ENCODE measurements around the gene CCDC102A.
"Not testable (repeated sequence)": the region's sequence is repeated elsewhere in the genome, so short reads cannot be mapped to it uniquely, and the experiment has no call there.

The CCDC102A gene

DNA sequence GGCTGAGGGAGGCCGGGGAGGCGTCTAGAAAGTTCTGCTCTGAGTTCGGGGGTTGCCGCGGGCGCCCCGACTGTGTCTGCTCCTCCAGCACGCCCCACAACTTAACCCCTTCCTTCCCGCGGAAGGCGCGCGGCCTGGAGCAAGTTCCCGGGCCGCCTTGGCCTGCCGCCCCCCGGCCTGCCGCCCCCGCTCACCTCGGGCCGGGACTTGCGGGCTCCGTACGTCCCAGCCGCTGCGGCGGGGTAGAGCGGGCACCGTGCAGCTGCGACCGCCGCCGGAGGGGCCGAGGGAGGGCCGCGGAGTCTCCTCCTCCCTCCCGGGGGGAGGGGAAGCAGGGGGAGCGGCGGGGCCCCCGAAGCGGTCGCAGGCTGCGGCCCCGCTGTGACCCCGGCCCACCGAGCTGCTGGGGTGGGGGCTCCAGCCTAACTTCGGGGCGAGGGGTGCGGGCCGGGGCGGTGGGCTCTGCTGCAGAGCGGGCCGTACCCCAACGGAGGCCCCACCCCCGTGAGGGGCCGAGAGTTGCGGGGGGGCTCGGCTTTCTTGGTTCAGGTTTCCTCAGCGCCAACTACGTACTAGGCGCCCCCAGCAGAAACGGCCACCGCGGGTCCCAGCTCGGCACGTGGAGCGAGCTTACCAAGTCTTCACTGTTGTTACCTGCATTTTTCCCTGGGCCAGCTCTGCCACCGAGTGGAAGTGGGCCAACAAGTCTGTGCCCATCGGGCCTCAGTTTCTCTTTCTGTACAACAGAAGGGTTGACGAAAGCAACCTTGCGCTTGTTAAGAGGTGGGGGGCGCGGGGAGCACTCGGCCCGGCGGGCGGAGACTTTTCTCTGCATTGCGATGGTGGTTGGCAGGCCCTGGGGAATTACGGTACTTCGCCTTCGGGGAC lies at the start of gene CCDC102A:
Gene CCDC102A (minus strand): TSS at position 266 of the 888 bp plus-strand sequence. CDS start 7,394 bp downstream, outside the sequence.
- DNase-seq, result peak in 1 of 2 experiments; percentile 26

DNA sequence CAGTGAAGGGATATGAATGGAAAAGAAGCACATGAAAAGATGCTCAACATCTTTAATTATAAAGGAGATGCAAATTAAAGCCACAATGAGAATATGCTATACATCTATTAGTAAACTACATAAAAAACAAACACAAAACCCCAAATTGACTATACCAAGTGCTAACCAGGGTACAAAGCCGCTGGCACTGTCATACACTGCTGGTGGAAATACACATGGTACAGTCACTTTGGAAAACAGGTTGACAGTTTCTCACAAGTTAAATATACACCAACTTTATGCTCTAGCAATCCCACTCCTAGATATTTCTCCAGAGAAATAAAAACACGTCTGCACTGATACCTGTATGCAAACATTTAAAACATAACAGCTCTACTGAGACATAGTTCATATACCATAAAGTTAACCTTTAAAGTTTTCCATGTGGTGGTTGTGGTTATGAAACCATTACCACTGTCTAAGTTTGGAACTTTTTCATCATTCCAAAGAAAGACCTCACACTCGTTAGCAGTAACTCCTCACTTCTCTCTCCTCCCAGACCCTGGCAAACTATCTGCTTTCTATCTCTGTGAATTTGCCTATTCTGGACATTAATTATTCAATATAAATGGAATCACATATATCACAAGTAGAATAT lies 48.8 kb upstream of the CCDC102A start:
- no peak for DNase-seq

DNA sequence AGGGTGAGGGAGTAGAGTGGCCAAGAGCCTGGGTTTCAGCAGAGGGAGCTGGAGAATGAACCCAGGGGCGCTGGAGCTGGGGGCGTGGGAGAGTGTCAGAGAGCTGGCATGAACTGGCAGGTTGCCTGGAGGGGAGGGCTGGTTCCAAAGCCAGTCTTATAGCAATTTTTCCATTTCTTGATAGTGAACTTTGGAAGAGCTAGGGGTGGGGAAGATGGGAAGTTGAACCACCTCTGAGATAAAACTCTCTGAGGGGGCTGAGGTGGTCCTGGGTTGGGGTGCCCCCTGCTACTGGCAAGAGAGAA lies 42.9 kb upstream of the CCDC102A start:
- DNase-seq, result no peak

DNA sequence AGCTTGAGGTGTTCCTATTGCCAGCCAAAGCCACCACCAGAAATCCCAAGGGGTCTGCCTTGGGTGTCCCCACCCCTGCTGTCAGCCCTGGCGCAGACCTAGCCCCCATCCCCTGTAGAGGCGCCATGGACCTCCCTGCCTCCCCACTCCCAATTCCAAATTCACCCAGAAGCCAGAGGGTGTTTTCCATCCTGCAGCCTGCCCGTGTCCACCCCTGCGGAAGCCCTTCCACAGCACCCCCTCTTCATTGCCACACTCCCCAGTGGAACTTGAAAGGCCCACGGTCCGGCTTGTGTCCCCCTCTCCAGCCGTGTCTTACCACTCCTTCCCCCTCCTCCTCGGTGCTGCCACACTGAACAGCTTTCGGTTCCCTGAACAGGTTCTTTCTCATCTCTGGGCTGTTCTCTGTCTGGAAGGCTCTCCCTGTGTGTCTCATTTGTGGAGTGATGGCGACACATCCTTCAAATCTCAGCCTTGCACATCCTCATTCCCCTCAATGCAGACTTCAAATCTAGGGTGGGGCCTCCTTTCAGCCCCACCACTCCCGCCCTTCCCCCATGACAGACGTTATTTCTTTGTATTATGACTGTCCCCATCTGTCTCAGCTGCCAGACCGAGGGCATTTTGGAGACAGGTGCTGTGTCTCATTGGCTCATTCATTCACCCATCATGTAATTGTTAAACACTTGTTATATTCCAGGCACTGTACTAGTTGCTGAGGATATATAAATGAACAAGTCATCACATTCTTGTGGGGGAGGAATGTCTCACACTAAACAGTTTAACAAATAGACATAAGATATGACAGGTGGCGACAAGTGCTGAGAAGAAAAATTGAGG lies 42.4 kb upstream of the CCDC102A start:
- no peak for DNase-seq

DNA sequence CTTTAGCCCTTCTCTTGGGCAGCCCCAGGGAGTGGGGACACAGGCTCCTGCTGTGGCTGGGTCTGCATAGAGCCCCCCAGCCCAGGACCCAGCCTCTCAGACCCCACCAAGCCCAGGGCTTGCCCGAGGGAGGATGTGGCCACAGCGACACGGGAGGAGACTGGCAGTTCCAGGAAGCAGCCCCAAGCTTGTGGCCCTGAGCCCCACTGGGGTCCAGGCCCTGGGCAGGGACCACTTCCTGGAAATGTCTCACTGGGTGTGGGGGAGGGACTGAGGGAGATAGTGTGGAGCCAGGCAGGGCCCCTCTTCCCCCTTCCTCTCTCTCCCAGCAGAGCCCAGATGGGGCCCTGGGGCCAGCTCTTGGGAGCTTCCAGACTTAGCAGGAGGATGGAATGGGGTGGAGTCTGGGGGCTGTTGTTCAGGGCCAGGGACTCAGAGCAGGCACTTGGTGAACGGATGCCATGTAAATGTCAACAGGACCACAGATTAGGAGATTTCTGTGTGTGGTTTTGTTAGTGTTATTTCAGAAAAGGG lies 41.4 kb upstream of the CCDC102A start:
- no peak for DNase-seq

DNA sequence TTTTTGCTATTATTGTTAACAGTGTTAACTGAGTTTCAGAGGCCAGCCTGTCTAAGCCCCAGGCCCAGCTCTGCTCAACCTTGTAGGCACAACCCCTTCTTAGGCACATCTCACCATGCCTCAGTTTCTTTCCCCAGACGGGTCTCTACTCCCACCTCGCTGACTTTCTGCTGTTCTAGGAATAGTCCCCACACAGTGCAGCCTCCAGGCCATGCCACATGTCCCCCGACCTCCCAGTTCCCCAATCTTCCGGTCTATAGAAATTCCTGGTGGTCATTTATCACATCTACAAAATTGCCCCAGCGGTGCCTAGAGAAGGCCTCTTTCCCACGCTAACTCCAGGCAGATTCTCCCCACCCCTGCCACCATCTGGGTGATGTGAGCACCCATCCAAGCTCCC lies 40.8 kb upstream of the CCDC102A start:
- no peak for DNase-seq

DNA sequence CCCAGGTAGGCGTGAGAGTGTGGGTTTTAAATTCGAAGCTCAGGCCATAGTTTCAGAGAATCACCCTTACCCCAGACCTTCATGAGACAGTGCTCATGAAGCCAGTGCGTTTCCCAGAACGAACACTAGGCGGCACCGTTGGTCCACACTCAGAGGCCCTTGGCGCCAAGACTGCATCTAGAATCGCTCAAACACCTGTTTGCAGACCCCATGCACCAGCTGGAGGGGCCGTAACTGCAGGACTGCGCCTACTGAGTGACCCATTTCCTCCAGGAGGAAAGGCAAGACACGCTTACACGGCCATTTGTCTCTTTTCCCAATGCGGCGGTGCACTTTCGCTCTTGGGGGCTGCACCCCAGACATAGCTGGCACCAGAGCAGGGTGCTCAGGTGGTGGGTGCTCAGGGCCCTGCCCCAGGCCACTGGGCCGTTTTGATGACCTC lies 40.1 kb upstream of the CCDC102A start:
- peak; percentile 44 to 50 for DNase-seq

DNA sequence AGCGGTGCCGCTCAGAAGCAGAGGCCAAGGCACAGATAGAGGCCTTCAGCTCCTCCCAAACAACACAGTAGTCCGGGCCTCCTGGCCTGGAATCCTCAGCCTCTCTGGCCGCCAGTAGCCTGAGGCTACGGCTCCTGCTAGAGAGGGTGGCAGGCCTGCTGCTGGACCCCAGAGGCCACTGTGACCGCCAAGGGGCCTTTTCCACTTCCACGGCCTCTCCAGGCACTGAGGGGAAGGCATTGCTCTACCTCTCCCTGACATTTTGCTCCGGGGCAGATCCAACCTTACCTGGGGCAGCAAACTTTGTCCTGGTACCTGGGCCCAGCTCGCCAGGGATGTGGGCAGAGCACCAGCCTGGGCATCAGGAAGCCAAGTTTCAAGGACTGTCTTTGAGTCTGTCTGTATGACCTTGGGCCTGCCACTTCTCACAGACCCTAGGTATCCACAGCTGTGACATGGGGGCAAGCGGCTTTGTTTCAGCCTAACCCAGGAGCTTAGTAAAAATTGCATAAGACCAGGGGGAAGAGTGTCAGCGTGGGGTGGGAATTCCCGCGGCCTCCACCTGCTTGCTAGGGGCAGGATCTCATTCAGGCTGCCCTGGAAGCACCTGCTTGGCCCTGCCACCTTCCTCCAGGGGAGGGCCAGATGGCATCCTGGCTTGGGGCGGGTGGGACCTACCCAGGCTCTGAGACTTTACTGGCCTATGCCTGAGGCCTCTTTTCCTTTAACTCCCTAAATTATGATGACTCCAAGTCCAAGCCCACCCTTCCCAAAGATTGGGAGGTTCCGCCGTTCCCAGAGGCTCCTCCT lies 39.3 kb upstream of the CCDC102A start:
- DNase-seq, result no peak

DNA sequence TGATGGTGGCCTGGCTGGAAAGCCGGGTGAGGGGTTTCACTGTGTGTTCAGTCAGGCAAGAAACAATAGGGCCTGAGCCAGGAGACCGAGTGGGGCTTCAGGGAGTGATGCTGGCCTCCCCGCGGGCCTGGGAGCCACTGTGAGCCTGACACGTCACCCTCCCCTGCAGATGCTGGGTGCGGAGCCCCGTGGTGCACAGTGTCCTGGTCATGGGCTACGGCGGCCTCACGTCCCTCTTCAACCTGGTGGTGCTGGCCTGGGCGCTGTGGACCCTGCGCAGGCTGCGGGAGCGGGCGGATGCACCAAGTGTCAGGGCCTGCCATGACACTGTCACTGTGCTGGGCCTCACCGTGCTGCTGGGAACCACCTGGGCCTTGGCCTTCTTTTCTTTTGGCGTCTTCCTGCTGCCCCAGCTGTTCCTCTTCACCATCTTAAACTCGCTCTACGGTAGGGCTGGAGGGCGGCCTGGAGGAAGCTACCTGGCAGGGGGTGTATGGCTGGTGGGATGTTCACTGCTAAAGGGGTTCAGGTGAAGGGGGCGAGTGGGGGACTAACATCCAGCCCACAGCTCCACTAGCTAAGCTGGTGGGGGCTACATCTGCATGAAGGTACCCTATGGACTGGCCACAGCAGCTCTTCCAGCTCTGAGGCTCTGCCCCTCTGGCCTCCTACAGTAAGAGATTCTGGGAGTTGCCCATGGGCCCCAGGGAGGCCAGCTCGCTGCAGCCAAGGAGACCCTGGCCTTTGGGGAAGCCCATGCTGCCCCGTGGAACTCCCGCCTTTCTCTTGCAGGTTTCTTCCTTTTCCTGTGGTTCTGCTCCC lies 38.5 kb upstream of the CCDC102A start:
- DNase-seq, result no peak

DNA sequence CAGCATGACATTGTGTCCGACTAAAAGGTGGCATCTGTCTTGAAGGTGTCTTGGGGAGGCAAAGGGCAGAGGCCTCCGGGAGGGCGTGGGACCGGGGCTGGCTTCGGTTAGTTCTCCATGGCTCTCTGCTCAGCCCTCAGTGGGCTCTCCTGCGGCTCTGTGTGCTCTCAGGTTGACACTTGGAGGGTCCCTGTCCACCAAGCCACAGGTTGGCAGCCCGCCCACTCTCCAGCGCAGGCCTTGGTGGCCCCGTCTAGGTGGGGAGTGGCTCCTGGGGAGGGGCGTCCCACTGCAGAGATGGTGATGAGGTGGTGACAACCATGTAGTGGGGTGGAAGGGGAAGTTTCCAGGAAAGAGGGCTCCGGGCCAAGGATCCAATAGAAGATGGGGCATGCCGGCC lies 37.7 kb upstream of the CCDC102A start:
- no peak for DNase-seq

DNA sequence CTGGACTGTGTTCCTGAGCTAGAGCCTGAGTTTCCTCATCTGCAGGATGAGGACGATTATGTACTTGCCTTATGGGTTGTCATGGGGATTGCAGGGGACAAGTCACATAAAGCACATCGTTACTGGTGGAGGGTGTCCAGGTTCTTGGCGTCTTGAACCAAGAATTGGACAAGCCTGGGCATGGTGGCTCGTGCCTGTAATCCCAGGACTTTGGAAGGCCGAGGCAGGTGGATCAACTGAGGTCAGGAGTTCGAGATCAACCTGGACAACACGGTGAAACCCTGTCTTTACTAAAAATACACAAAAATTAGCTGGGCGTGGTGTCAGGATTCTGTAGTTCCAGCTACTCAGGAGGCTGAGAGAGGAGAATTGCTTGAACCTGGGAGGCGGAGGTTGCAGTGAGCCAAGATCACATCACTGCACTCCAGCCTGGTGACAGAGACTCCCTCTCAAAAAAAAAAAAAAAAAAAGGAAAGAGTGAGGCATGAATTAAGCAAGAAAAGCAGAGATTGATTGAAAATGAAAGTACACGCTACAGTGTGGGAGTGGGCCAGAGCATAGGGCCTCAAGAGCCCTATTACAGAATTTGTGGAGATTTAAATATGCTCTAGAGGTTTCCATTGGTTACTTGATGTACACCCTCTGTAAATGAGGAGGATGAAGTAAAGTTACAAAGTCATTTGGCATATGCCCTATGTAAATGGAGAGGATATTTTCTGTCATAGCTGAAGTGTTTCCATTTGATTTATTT lies 36.8 kb upstream of the CCDC102A start:
- no peak for DNase-seq

DNA sequence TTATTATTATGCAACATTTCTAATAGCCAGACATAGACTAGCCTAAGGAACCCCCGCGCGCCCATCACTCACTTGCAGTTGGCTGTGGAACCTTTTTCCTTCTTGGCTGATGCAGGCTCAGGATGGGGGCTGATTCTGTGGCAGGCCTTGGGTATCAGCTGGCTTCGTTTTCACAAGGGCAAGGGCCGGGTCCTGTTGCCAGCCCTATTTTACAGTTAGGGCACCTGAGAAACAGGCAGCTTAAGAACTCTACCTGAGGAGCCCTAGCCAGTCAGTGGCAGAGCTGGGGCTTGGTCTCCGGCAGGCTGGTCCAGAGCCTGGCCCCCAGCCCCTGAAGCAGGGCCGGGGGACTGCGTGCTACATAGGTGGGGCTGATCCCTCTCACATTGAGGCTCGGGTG lies 34.7 kb upstream of the CCDC102A start:
- no peak for DNase-seq

DNA sequence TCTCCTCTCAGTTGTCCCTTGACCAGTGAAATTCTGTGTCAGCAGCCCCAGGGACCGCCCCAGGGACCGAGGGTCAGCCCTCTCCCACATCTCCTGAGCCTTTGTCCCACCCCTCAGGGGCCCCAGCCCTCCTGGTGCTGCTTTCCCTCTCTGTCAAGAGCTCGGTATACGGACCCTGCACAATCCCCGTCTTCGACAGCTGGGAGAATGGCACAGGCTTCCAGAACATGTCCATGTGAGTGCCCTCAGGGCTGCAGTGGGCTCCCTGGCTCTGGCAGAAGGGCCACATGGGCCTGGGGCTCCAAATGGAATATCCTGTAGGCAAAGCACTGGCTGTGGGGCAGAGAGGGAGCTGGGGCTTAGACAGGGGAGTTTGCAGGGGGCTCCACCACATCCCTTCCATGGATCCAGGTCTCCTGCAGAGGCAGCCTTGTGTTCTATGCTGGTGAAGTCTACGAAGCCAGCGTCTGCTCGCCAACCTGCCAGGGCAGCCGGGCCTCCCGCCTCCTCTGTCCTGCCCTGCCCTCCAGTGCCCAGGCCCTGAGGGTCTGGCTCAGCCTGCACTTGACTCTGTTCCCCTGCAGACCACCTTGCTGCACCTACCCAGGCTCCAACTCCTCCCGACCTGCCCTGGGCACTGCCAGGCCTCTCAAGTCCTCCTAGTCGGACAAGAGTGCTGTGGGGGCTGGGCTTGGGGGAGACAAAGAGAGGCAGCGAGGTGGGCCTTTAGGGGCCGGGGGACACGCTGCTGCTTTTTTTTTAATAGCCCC lies 34.1 kb upstream of the CCDC102A start:
- DNase-seq, result no peak

DNA sequence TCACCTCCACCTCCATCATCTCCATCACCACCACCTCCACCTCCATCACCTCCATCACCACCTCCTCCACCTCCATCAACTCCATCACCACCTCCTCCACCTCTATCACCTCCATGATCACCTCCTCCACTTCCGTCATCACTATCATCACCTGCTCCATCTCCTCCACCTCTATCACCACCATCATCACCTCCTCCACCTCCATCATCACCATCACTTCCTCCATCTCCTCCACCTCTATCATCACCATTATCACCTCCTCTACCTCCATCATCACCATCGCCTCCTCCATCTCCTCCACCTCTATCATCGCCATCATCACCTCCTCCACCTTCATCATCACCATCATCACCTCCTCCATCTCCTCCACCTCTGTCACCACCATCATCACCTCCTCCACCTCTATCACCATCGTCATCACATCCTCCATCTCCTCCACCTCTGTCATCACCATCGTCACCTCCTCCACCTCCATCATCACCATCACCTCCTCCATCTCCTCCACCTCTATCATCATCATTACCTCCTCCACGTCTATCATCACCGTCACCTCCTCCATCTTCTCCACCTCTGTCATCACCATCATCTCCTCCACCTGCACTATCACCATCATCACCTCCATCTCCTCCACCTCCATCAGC lies 33.1 kb upstream of the CCDC102A start:
- DNase-seq, result no peak

DNA sequence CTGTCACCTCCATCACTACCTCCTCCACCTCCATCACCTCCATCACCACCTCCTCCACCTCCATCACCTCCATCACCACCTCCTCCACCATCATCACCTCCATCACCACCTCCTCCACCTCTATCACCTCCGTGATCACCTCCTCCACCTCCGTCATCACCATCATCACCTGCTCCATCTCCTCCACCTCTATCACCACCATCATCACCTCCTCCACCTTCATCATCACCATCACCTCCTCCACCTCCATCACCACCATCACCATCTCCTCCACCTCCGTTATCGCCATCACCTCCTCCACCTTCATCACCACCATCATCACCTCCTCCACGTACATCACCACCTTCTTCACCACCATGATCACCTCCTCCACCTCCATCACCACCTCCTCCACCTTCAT lies 32.4 kb upstream of the CCDC102A start:
- DNase-seq, result not testable (repeated sequence)

DNA sequence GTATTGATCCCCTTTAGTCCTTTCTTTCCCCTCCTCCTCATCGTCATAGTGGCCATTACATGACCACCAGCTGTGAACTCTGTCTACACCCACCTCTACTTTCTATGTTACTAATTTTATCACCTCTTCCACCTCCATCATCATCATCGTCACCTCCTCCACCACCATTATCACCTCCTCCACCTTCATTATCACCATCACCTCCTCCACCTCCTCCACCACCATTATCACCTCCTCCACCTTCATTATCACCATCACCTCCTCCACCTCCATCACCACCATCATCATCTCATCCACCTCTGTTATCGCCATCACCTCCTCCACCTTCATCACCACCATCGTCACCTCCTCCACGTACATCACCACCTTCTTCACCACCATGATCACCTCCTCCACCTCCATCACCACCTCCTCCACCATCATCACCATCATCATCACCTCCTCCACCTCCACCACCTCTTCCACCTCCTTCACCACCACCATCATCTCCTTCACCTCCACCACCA lies 31.9 kb upstream of the CCDC102A start:
- DNase-seq, result no peak

DNA sequence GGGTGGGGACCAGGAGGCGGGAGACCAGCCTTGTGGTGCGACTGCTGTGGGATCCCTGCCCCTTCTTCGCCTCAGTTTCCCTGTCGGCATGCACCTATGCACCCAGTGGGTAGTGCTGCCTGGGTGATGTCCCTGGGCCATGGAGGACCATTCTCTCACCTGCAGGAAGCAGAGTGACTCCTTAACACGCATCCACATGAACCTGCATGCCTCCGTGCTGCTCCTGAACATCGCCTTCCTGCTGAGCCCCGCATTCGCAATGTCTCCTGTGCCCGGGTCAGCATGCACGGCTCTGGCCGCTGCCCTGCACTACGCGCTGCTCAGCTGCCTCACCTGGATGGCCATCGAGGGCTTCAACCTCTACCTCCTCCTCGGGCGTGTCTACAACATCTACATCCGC lies 31.3 kb upstream of the CCDC102A start:
- no peak for DNase-seq

DNA sequence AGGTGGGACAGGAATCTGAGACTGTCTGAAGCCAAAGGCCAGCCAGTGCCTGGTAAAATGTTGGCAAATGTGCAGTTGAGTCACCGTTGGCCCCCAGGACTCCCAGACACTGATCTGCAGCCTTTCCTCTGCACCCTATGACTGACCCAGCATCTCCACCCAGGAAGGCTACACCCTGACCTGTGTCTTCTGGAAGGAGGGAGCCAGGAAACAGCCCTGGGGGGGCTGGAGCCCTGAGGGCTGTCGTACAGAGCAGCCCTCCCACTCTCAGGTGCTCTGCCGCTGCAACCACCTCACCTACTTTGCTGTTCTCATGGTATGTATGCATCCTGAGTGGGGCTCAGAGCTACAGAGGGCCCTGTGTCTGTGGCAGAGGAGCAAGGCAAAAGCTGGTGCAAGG lies 30.1 kb upstream of the CCDC102A start:
- no peak for DNase-seq

DNA sequence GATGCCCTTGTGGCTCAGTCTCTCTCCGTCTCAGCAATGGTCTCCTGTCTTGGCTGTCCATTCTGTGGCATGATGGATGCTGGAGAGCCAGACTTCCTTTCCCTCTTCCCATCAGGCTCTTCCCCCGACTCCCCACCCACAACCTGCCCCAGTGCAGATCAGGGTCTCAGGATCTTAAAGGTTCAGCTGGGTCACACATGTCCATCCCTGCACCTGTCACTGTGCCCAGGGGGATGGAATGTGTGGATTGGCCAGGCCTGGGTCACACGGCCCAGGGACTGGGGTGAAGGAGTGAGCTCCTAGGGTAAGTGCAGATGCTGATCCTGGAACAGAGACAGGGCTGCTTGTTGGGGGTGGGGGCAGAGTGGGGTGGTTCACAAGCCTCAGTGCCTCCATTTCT lies 29.1 kb upstream of the CCDC102A start:
- no peak for DNase-seq
